Measurements from ENCODE around the gene SUFU.

- TF ChIP-seq TAF1 (IDR thresholded peaks at IDR 0.05; ENCODE audit: borderline replicate concordance, low read depth, low read length) = no peak
- TF ChIP-seq POLR2A (IDR thresholded peaks at IDR 0.05; ENCODE audit: low read depth, low read length) = no peak
- TF ChIP-seq POLR2AphosphoS5 (IDR thresholded peaks at IDR 0.05; ENCODE audit: low read depth, low read length) = no peak
Observed at GRCh38 chr10:102549549-102549948, 45.8 kb downstream of the SUFU start.
